Hematopoietic multipotent progenitor cell treated with erythropoietin and hydrocortisone succinate and interleukin-3 and kit ligand, for 4 days (in vitro differentiated cells): ENCODE measurements around the gene SDK1.

Experiments
- DNase-seq: peaks from one replicate; pipeline ENCODE4 v3.0.0-alpha.2; 2015

Gene SDK1

GRCh38 chr7:4174884-4175283 lies 873.8 kb downstream of the SDK1 start:
- DNase-seq: no peak

DNA sequence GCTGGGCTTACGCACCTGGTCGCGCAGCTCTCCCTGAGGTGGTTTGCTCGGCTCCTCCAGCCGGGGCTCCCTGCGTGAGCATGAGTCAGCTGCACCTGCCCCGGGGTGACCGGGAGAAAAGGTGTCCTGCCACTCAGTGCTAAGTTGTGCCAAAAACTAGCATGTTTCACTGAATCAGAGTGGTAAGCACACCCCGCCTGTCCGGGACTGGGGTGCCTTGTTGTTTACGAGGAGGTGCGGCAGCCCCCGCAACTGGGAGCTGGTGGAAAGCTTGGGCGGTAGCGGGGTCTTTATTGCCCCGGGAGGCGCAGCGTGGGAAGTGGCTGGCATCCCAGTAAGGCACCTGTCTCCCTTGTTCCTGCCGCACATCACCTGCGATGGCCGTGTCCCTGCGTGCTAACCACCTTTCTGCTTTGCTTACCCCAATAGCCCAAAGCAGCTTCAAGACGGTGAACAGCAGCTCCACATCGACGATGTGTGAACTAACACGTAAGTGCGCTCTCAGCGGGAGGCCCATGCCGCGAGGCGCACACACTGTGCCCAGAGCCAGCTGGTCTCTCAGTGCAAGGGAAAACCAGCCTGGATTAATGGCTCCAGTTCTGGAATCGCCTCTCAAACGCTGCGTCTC lies 874.4 kb downstream of the SDK1 start:
- no peak for DNase-seq

- DNase-seq: no peak
Observed at GRCh38 chr7:4177001-4177400, 875.9 kb downstream of the SDK1 start.

DNA sequence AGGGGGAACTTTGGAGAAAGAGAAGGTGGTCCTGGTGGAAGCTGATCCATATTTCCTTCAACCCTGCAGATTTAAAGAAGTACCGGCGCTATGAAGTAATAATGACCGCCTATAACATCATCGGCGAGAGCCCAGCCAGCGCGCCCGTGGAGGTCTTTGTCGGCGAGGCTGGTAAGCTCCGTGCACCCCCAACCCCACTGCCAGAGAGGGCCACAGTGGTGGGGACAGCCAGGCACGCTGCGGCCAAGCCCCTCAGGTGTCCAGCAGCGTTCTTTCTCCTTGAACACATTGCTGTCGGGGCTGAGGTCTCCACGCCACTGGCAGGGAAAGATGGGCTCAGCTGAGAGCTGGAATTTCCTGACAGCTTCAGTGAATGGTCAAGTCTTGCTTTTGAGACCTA lies 877.4 kb downstream of the SDK1 start:
- DNase-seq: no peak

DNA sequence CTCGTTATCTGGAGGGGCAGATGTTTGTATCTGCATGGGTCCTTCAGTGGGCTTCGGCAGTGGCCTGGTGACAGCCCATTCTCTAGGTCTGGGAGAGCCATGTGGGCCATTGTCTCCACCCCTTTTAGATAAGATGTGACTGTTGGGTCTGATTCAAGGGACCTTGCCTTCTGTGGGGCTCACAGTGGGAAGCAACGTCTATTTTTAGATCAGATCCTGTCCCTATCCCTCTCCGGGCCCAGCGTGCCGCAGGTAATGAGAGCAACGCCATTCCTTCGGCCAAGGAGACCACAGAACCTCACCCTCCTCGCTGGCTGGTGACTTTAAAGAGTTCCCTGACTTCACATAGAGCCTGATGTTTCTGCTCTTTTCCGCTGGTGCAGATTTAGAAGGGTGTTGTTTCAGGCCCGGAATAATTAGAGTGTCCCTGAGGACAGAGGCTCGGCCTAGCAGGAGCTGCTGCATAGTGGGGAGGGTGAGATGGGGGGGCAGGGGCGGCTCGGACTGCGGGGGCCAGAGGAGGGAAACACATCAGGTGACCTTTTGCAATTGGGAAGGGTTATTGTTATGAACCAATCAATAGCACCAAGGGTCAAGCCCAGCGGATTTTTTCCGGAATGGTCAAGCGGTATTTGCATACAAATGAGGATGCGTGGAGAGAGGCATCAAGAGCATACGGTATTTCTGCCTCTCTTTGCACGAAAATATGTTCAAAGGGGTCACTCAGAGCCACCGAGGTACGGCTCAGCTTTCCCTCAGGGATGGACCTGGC lies 878.0 kb downstream of the SDK1 start:
- DNase-seq: no peak

GRCh38 chr7:4179688-4180380 lies 878.8 kb downstream of the SDK1 start:
- DNase-seq: no peak

DNA sequence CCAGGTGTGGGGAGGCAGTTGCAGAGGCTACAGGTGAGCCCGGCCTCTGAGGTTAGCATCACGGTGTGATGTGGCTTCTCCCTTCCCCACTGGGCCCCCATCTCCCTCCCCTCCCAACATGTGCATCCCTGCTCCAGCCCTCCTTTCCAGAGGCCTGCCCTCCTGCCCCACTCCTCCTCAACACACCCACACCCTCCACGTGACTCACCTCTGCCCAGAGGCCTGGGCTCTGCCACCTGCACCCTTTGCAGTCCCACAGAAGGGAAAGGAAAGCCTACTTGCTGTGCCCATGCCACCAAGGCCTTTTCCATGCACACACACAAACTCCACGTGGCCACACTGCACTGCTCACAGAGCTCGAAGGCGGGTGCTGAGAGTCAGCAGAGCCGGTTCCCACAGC lies 880.4 kb downstream of the SDK1 start:
- DNase-seq: no peak

GRCh38 chr7:4182605-4183300 lies 881.7 kb downstream of the SDK1 start:
- DNase-seq: no peak

GRCh38 chr7:4184653-4185052 lies 883.6 kb downstream of the SDK1 start:
- DNase-seq: no peak

DNA sequence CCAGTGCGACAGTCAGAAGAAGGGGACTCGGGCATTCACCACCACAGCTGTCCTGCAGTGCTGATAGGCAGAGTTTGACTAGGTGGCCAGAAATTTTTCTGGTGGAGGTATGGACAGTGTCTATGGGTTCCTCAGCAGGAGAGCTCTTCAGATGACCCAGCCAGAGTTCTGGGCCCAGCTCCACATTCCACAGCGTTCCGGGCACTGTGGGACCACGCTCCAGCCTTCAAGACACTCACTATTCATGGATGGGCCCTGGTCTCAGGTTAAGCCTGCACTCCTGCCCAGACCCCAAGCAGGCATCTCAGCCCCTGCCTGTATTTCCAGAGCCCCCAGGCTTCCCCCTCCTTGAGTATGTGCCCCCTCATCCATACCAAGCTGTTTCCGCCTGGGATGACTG lies 884.1 kb downstream of the SDK1 start:
- no peak for DNase-seq

DNA sequence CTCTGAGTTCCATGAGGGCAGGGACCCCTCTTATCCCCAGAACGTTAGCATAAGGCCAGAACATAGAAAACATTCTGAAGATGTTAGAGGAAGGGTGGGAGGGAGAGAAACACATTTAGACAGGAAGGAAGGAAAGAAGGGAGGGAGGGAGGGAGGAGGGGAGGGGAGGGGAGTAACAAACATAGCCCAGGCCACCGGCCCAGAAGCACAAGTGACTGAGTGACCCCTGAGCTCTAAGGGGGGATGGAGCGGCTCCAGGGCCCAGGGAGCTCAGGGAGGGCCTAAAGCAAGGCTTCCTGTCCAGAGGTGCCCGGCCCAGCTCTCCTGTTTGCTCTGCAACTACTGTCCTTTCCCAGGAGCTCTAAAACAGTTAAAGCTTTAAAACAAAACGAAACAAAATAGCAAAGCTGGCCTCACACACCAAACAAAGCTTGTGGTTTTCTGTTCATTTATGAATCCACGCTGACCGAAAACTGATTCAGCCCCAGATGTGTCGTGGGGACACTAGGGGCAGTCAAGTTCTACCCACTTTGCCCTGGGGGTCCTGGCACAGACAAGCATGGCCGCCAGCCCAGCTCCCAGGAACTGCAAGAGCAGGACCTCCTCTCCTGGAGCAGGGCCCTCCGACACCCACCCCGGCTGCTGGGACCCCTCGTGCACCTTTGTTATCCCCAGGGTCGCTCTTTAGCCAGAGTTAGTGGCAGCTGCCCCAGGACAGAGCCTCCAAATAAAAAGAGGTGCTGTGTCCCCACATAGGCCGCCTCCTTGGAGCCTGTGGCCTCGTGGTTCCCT lies 884.9 kb downstream of the SDK1 start:
- DNase-seq: no peak

GRCh38 chr7:4186513-4186780 lies 885.4 kb downstream of the SDK1 start:
- DNase-seq: no peak

DNA sequence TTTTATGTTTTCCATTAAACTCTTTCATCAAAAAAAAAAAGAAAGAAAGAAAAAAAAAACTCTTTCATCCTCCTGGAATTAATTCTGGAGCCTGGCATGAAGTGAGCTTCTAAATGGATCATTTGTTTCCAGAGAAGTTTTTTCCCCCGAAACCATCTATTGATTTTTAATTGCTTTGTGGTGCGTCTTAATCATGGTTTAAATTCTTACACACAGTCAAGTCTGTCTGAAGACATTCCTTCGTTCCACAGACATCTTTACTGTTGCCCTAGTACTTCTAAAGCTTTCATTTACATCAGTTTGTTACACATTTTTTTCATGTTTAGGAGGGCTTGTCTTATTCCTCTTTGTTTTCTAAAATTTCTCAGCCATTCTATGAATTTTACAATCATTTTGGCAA lies 887.6 kb downstream of the SDK1 start:
- DNase-seq: no peak

DNA sequence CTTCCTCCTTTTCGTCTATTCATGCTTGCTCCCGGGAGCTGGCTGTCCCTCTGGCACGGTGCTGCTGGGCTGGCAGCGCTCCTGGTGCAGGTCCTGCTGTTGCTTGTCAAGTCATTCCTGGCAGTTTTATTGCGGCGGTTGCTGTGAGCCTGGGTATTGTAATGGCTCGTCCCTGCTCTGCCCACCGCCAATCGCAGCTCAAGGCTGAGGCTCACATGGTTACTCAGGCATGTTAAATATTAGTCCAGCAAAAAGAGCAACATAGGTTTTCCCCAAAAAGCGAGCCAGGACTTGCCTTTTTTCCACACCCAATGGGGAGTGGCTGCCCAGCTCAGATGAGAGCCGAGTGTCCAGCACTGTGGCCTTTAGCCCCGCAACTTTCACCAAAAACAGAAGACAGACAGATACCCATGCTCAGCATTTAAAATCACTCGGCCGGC lies 888.1 kb downstream of the SDK1 start:
- DNase-seq: no peak

GRCh38 chr7:4190010-4190981 lies 889.2 kb downstream of the SDK1 start:
- DNase-seq: no peak

DNA sequence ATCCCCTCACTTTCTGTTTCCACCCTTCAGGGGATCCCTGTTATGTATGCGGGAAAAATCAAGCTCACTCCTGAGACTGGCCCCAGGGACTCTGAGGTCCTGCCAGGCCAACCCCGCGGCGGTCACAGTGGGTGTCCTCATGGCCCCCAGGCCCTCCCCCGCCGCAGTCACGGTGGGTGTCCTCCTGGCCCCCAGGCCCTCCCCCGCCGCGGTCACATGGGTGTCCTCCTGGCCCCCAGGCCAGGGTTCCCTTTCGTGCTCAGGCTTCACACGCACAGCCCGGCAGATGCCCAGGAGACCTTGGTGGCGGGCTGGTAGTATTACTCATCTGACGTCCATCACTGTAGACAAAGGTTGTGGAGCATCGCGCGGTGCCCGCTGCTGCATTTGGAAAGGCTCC lies 890.0 kb downstream of the SDK1 start:
- DNase-seq: no peak

DNA sequence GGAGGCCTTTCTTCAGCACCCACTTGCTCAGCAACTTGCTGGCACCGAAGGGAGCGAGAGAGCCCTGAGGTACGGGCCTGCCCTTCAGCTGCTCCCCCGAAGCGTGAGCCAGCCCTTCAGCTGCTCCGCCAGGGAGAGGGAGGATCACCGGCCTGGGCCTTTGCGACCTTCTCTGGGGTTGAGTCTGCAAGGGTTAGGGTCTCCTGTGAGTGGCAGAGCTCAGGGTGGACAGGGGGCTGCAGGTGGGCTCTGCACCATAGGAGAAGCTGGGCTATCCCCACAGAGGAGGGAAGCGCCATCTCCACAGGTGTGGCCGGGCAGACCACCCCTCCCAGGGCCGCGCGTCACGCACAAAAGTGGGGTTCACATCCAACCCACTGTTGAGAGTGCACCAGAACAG lies 890.5 kb downstream of the SDK1 start:
- DNase-seq: no peak

- DNase-seq: no peak
Observed at GRCh38 chr7:4195660-4196059, 894.6 kb downstream of the SDK1 start.

GRCh38 chr7:4196121-4196819 lies 895.2 kb downstream of the SDK1 start:
- DNase-seq: no peak

GRCh38 chr7:4198301-4198700 lies 897.2 kb downstream of the SDK1 start:
- DNase-seq: no peak

GRCh38 chr7:4200546-4201094 lies 899.6 kb downstream of the SDK1 start:
- peak; percentile 2 for DNase-seq
